ENCODE measurements around the gene ITGB2. TPM values are rescaled to one million over a fixed set of nuclear protein-coding genes. Genes with fewer than 3 reads are reported as not detected.

The ITGB2 gene
- total RNA-seq, 1 experiment from 2014 or later = 24.8 TPM

DNA sequence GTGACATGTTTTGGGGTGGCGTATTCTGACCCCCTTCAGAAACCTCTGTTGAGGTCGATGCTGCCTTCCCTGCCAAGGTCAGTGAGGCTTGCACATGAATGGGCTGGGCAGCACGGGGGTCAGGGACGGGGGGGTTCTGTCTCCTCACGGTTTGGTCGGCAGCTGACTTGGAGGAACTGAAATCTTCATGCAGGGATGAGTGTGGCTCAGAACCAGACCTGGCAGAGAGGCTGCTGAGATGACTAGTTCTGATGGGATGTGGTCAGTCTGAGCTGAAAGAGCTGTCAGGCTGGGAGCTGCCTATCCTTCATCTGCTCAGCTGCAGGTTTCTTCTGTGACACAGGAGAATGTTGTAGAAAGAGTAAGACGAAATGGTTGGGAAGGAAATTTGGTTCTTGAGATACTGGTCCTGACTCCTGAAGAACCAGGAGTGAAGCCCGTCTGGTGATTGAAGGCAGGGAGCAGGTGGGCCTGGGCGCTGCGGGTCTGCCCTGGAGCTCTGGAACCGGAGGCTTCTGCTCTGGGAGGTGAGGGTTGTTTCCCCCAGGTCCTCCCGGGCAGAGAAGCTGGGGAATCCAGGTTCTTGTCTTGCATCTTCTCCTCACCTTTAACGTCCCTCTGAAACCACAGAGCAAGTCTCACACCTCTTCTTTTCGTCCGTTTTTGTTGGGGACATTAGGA, 22.4 kb upstream of the ITGB2 start:
- no peaks in the 10 kb centered on the region for H3K27me3 Mint-ChIP-seq (ENCODE audit: insufficient read depth, unreplicated experiment)
- H3K4me3 Mint-ChIP-seq (ENCODE audit: unreplicated experiment) = no peak overlapping the region
- H3K27ac Mint-ChIP-seq (ENCODE audit: low read depth, unreplicated experiment) = no peak overlapping the region
- no peaks in the 10 kb centered on the region for H3K9me3 Mint-ChIP-seq (ENCODE audit: unreplicated experiment)
- peaks cover 28% of the 10 kb centered on the region for H3K36me3 Mint-ChIP-seq (ENCODE audit: insufficient read depth, unreplicated experiment)
- peaks cover 40% of the 10 kb centered on the region for H3K4me1 Mint-ChIP-seq (ENCODE audit: insufficient read depth, unreplicated experiment)
- no peak for DNase-seq (ENCODE audit: unreplicated experiment)
- TF ChIP-seq, protein P1, sequence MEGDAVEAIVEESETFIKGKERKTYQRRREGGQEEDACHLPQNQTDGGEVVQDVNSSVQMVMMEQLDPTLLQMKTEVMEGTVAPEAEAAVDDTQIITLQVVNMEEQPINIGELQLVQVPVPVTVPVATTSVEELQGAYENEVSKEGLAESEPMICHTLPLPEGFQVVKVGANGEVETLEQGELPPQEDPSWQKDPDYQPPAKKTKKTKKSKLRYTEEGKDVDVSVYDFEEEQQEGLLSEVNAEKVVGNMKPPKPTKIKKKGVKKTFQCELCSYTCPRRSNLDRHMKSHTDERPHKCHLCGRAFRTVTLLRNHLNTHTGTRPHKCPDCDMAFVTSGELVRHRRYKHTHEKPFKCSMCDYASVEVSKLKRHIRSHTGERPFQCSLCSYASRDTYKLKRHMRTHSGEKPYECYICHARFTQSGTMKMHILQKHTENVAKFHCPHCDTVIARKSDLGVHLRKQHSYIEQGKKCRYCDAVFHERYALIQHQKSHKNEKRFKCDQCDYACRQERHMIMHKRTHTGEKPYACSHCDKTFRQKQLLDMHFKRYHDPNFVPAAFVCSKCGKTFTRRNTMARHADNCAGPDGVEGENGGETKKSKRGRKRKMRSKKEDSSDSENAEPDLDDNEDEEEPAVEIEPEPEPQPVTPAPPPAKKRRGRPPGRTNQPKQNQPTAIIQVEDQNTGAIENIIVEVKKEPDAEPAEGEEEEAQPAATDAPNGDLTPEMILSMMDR (IDR thresholded peaks at IDR 0.05; ENCODE audit: unreplicated experiment) = no peak
- ChIA-PET POLR2A (interaction anchor here (1.0 kb wide), 1 partner anchor 162 kb away, joined by 3 read pairs; no protein-coding TSS in a partner anchor), CTCF (interaction anchor here (0.6 to 18.5 kb wide), 5 partner anchors 143 to 195 kb away, joined by 3 to 302 read pairs (median 5); no protein-coding TSS in a partner anchor)
- intact Hi-C loops (cut with micrococcal nuclease) = no loop called here
- BruUV-seq (replicated peaks) = no TSS peak

DNA sequence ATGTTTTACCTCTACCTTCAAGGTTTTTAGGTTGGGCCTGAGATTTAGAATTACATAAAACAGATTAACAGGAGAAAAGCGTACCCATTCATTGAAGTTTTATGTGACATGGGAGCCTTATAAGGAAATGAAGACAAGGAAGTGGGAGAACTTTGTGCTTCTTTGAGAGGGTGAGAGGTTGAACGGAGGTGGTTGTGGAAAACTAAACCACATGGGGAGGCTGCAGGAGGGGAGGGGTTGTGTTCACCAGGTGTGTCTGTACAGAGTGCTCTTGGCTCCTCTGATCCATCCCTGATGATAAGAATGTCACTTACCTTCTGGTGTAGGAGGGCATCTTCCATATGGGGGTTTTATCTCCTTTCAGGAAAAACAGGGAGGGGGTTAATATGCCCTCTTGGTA, 21.9 kb upstream of the ITGB2 start:
- no peak overlapping the region for H3K27ac Mint-ChIP-seq (ENCODE audit: low read depth, unreplicated experiment)
- peaks cover 34% of the 10 kb centered on the region for H3K4me1 Mint-ChIP-seq (ENCODE audit: insufficient read depth, unreplicated experiment)
- H3K9me3 Mint-ChIP-seq (ENCODE audit: unreplicated experiment) = no peaks in the 10 kb centered on the region
- ChIA-PET CTCF (interaction anchor here (0.6 to 18.5 kb wide), 5 partner anchors 7 to 196 kb away, joined by 3 to 302 read pairs (median 7); no protein-coding TSS in a partner anchor), POLR2A (no interaction called here)
- TF ChIP-seq, protein P1 (IDR thresholded peaks at IDR 0.05; ENCODE audit: unreplicated experiment) = no peak
- intact Hi-C loops (cut with micrococcal nuclease) = no loop called here
- H3K36me3 Mint-ChIP-seq (ENCODE audit: insufficient read depth, unreplicated experiment) = peaks cover 23% of the 10 kb centered on the region
- no peak for DNase-seq (ENCODE audit: unreplicated experiment)
- H3K27me3 Mint-ChIP-seq (ENCODE audit: insufficient read depth, unreplicated experiment) = no peaks in the 10 kb centered on the region
- H3K4me3 Mint-ChIP-seq (ENCODE audit: unreplicated experiment) = peak overlapping the region; percentile 38
- no TSS peak for BruUV-seq (replicated peaks)

DNA sequence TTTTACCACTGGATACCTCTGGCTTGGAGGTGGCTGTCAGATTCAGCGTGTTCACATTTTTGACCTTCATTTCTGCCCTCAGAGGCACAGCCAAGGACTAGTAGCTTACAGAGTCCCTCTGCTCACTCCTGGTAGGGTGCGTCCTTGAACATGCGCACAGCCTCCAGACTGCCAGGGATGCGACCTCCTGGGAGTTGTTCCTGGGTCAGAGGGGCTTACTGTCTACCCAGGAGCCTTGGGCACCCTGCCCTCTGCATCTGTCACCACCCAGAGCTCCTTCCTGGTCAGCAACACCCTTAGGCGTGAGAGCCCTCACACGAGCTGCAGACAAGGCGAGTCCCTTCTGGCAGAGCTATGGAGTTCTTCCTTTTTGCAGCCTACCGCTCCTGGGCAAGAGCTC, 20.9 kb upstream of the ITGB2 start:
- peaks cover 30% of the 10 kb centered on the region for H3K4me1 Mint-ChIP-seq (ENCODE audit: insufficient read depth, unreplicated experiment)
- peak overlapping the region; percentile 85 for H3K4me3 Mint-ChIP-seq (ENCODE audit: unreplicated experiment)
- H3K27ac Mint-ChIP-seq (ENCODE audit: low read depth, unreplicated experiment) = no peak overlapping the region
- ChIA-PET CTCF (interaction anchor here (0.6 to 18.5 kb wide), 6 partner anchors 8 to 226 kb away, joined by 3 to 302 read pairs (median 3); no protein-coding TSS in a partner anchor), POLR2A (interaction anchor here (0.7 kb wide), 1 partner anchor 12 kb away, joined by 5 read pairs; no protein-coding TSS in a partner anchor)
- no peak for DNase-seq (ENCODE audit: unreplicated experiment)
- TF ChIP-seq, protein P1 (IDR thresholded peaks at IDR 0.05; ENCODE audit: unreplicated experiment) = no peak
- intact Hi-C loops (cut with micrococcal nuclease) = no loop called here
- H3K9me3 Mint-ChIP-seq (ENCODE audit: unreplicated experiment) = no peaks in the 10 kb centered on the region
- H3K27me3 Mint-ChIP-seq (ENCODE audit: insufficient read depth, unreplicated experiment) = no peaks in the 10 kb centered on the region
- H3K36me3 Mint-ChIP-seq (ENCODE audit: insufficient read depth, unreplicated experiment) = peaks cover 23% of the 10 kb centered on the region
- no TSS peak for BruUV-seq (replicated peaks)

DNA sequence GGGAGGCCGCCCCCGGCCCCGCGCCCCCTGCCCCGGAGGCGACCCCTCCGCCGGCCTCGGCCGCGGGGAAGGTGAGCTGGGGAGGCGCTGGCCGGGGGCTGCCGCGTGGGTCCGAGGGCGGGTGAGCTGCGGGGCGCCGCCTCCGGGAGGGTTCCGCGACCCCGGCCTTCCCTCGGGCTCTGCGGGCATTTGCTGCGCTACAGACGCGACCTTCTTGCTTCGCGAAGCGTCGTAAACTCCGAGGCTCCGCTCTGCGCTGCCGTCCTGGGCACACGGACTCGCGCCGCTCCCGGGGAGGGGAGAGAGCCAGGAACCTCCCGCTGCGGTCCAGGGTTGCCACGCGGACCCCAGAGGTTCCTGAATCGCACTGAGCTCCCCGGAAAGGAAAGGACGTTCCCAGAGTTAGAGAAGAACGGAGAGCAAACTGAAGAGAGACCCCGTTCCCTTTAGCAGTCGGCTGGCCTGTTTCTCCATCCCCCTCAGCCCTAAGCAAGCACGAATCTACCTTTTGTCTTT, 19.5 kb upstream of the ITGB2 start:
- ChIA-PET POLR2A (interaction anchor here (0.7 to 4.0 kb wide), 19 partner anchors 8 to 484 kb away, joined by 3 to 38 read pairs (median 4); partner anchors contain the start of genes ADARB1, PTTG1IP, SUMO3 and UBE2G2), CTCF (interaction anchor here (1.0 to 2.9 kb wide), 5 partner anchors 10 to 188 kb away, joined by 3 to 23 read pairs (median 4); partner anchors contain the start of gene UBE2G2)
- peak overlapping the region; percentile 85 for H3K4me3 Mint-ChIP-seq (ENCODE audit: unreplicated experiment)
- peak overlapping the region; percentile 61 for H3K27ac Mint-ChIP-seq (ENCODE audit: low read depth, unreplicated experiment)
- DNase-seq (ENCODE audit: unreplicated experiment) = no peak
- H3K4me1 Mint-ChIP-seq (ENCODE audit: insufficient read depth, unreplicated experiment) = peaks cover 30% of the 10 kb centered on the region
- BruUV-seq (replicated peaks) = no TSS peak
- intact Hi-C loops (cut with micrococcal nuclease) = no loop called here
- no peaks in the 10 kb centered on the region for H3K27me3 Mint-ChIP-seq (ENCODE audit: insufficient read depth, unreplicated experiment)
- H3K9me3 Mint-ChIP-seq (ENCODE audit: unreplicated experiment) = no peaks in the 10 kb centered on the region
- TF ChIP-seq, protein P1 (IDR thresholded peaks at IDR 0.05; ENCODE audit: unreplicated experiment) = no peak
- peaks cover 18% of the 10 kb centered on the region for H3K36me3 Mint-ChIP-seq (ENCODE audit: insufficient read depth, unreplicated experiment)

Data from MCF 10A (cell line).